ENCODE measurements around the gene SUFU.

SUFU gene

GRCh38 chr10:102504179-102504975 is 605 bp downstream of the SUFU start:
- TF ChIP-seq CTCF (IDR thresholded peaks at IDR 0.05; ENCODE audit: low read depth, low read length), result no peak
- no peak for DNase-seq (ENCODE audit: low read depth in 2 of 2)
- H3K4me3 ChIP-seq (replicated peaks in 1 of 2; ENCODE audit: low read depth in 2 of 2, low read length in 2 of 2), result peak overlapping the region; percentile 91 to 93

- DNase-seq (ENCODE audit: low read depth in 2 of 2), result peak in 1 of 2 donors; percentile 23
- TF ChIP-seq CTCF (IDR thresholded peaks at IDR 0.05; ENCODE audit: low read depth, low read length), result no peak
- peak overlapping the region; percentile 91 to 93 for H3K4me3 ChIP-seq (replicated peaks in 1 of 2; ENCODE audit: low read depth in 2 of 2, low read length in 2 of 2)
Measured at GRCh38 chr10:102504976-102505300, 1.2 kb downstream of the SUFU start.

- peak overlapping the region; percentile 91 to 93 for H3K4me3 ChIP-seq (replicated peaks in 1 of 2; ENCODE audit: low read depth in 2 of 2, low read length in 2 of 2)
- DNase-seq (ENCODE audit: low read depth in 2 of 2), result no peak
- no peak for TF ChIP-seq CTCF (IDR thresholded peaks at IDR 0.05; ENCODE audit: low read depth, low read length)
Measured at GRCh38 chr10:102505462-102506115, 1.8 kb downstream of the SUFU start.

- no peak for TF ChIP-seq CTCF (IDR thresholded peaks at IDR 0.05; ENCODE audit: low read depth, low read length)
- DNase-seq (ENCODE audit: low read depth in 2 of 2), result no peak
- no peak overlapping the region for H3K4me3 ChIP-seq (replicated peaks in 1 of 2; ENCODE audit: low read depth in 2 of 2, low read length in 2 of 2)
Measured at GRCh38 chr10:102507521-102507920, 3.7 kb downstream of the SUFU start.

- no peak for TF ChIP-seq CTCF (IDR thresholded peaks at IDR 0.05; ENCODE audit: low read depth, low read length)
- no peak overlapping the region for H3K4me3 ChIP-seq (replicated peaks in 1 of 2; ENCODE audit: low read depth in 2 of 2, low read length in 2 of 2)
- DNase-seq (ENCODE audit: low read depth in 2 of 2), result no peak
Measured at GRCh38 chr10:102508506-102508905, 4.7 kb downstream of the SUFU start.

GRCh38 chr10:102509387-102509786 is 5.6 kb downstream of the SUFU start:
- DNase-seq (ENCODE audit: low read depth in 2 of 2), result peak; percentile 65 to 69
- no peak overlapping the region for H3K4me3 ChIP-seq (replicated peaks in 1 of 2; ENCODE audit: low read depth in 2 of 2, low read length in 2 of 2)
- TF ChIP-seq CTCF (IDR thresholded peaks at IDR 0.05; ENCODE audit: low read depth, low read length), result no peak
